ENCODE data around the gene CCNB1IP1.

- TF ChIP-seq CHD2 (IDR thresholded peaks at IDR 0.05; ENCODE audit: low read length, partially characterized antibody), result no peak
- no peak for TF ChIP-seq CTCF (IDR thresholded peaks at IDR 0.05)
- TF ChIP-seq JUND (IDR thresholded peaks at IDR 0.05), result no peak
- no peak for TF ChIP-seq USF2 (IDR thresholded peaks at IDR 0.05; ENCODE audit: borderline replicate concordance, low read depth, low read length)
- no peak for TF ChIP-seq FOXJ3 (CRISPR knock-in tag; IDR thresholded peaks at IDR 0.05)
- no peak for TF ChIP-seq RCOR1 (IDR thresholded peaks at IDR 0.05; ENCODE audit: low read length)
- TF ChIP-seq EZH2phosphoT487 (IDR thresholded peaks at IDR 0.05; ENCODE audit: borderline replicate concordance, low read depth), result no peak
- no peak for TF ChIP-seq YY1 (IDR thresholded peaks at IDR 0.05; ENCODE audit: low read depth)
- no peak for TF ChIP-seq MAX (IDR thresholded peaks at IDR 0.05; ENCODE audit: low read depth)
Measured at GRCh38 chr14:20376071-20376588, 43.1 kb upstream of the CCNB1IP1 start.
